DMS53 treated with DMSO at 0.1 percent for 48 hours (cell line): ENCODE results near the gene GPR135.
"Not testable (repeated sequence)": the region's sequence is repeated elsewhere in the genome, so short reads cannot be mapped to it uniquely, and the experiment has no call there.

ENCODE experiments used
- DNase-seq: peaks from one replicate; lab custom pipeline; 2025; ENCODE audit not compliant: unreplicated experiment; lab: John Stamatoyannopoulos, UW

GPR135 gene

DNA sequence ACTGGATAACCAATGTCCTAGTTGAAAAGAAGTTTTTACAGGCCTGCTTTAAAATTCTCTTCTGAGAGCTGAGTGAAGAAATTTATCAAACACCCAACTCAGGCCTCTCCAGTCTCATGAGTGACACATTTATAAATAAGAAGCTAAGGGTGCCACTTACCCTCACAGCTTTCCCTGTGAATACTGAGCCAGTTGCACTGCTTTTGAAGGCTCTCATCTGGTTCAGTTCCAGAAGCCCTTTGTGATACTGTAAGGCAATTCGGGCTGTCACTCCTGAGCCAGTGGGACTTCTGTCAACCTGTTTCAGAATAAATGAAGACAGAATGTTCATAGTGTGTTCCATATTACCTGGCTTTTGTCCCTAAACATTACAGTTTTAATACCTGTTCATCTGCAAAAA is 10.5 kb upstream of the GPR135 start:
- no peak for DNase-seq

GRCh38 chr14:59474172-59474571 is 9.0 kb upstream of the GPR135 start:
- no peak for DNase-seq

DNA sequence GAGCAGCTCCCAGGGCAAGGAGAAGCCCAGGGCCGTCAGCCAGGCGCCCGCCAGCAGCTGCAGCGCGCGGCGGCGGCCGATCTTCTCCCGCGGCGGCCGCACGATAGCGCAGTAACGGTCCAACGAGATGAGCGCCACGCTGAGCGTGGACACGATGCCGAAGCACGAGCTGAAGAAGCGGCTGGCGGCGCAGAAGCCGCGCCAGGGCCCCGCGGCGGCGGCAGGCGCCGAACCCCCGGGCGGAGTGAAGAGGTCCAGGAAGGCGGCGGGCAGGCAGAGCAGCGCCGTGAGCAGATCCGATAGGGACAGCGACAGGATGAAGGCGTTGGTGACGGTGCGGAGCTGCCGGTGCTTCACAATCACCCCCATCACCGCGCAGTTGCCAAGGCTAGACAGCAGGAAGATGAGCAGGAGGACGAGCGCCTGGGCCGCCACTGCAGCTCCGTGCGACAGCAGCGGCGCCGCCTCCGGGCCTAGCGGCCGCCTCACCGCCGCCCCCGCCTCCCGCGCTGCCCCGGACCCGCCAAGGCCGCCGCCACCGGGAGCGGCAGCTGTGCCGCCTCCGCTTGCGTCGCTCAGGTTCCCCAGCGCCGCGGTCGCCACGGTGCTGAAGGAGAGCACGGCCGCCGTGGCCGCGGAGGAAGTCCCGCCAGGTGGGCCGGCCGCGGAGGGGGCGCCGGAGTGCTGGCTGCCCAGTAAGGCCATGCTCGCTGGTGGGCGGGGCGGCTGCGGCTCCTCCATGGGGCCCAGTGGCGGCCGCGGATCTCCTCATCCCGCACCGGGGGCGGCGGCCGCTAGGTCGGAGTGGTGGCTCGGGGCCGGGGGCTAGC is 479 bp downstream of the GPR135 start:
- DNase-seq: peak; percentile 34

- DNase-seq: no peak
Observed at GRCh38 chr14:59463787-59464485, 1.2 kb downstream of the GPR135 start.

DNA sequence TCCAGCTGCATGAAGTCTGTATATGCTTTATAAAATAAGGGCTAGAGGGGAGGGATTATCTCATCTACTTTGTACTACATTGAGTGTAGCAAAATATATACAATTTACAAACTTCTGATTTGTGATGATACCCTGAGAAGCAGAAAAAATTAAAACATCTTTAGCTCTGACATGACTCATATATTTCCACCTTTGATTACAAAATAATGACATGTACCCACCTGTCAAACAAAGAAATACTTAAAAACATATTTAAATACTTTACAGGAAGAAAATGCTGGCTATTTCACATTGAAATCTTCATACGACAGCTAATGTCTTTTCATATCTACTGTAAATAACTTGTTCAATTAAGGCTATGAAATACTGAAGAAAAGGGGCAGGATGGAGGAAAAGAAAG is 3.3 kb downstream of the GPR135 start:
- no peak for DNase-seq

GRCh38 chr14:59460378-59460777 is 4.8 kb downstream of the GPR135 start:
- DNase-seq: no peak

DNA sequence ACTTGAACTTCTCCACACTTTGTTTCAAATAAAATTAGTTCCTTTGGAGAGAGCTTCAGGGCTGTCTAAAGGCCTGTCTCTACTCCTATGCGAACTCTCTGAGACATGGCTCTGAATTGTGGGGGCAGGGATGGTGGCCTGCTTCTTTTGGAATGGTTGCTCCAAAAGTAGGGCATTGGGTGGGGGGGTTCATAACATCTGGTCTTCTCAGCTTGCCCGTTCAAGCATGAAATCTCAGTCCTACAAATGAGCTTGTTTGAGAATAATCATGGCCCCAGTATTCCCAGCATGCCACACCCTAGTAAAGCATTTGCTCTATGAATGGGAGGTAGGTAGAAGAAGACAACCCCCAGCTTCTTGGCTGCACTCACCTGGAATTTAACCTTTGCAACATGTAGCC is 6.7 kb downstream of the GPR135 start:
- no peak for DNase-seq

DNA sequence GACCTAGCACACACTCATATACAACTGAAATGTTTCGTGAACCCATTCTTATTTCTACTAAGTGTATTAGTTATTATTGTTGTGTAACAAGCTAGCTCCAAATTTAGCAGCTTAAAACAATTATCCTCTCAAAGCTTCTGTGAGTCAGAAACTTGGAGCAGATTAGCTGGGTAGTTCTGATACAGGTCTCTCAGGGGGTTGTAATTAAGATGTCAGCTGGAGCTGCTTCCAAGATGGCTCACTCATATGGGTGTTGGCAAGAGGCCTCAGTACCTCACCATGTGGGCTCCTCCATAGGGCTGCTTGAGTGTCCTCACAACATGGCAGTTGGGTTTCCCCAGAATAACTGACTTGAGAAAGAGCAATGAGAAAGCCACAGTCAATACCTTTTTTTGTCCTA is 9.8 kb downstream of the GPR135 start:
- DNase-seq: no peak

DNA sequence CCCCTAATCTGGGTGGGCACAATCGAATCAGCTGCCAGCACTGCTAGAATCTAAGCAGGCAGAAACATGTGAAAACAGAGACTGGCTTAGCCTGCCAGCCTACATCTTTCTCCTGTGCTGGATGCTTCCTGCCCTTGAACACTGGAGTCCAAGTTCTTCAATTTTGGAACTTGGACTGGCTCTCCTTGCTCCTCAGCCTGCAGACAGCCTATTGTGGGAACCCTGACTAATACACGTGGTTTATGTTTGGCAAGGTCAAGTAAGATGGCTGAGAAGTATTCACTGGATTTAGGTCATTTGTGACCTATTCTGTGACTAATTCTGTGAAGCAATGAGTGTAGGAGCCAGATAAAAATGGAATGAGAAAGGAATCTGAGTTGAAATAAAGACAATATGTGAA is 11.0 kb downstream of the GPR135 start:
- no peak for DNase-seq

DNA sequence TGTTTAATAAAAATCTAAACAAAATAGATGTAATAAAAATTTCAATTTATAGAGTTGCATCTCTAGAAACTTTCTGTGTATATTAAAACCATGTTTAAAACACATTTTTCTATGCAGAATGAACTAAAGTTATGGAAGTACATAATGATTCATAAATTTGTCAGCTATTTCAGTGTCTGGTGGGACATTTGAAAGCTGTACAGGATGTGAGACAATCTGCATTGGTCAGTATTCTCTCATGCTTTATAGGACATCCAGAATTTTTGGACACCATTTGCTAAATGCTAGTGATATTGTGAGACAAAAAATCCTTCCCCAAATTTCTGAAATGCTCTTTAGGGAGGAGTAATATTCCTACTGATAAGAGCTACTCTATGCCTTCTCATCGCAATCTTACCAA is 13.3 kb downstream of the GPR135 start:
- no peak for DNase-seq

DNA sequence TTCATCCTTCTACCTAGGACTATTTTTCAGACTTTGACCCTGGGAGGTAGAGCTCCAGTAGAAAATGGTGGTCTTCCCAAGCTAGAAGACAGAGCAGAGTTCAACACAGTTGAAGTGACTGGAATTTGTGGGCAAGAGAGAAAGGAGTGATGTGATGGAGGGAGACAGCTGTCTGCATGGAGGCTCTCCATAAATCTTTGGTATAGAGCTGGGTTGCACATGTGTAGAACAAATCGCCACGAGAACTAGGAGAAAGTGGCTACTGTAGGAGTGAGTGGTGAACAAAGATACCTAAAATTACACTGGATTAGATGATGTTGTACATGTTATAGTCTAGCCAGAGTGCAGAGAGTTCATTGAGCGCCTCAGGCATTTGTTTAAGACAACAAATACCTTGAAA is 14.5 kb downstream of the GPR135 start:
- DNase-seq: no peak

- not testable (repeated sequence) for DNase-seq
Observed at GRCh38 chr14:59448673-59449072, 16.5 kb downstream of the GPR135 start.

DNA sequence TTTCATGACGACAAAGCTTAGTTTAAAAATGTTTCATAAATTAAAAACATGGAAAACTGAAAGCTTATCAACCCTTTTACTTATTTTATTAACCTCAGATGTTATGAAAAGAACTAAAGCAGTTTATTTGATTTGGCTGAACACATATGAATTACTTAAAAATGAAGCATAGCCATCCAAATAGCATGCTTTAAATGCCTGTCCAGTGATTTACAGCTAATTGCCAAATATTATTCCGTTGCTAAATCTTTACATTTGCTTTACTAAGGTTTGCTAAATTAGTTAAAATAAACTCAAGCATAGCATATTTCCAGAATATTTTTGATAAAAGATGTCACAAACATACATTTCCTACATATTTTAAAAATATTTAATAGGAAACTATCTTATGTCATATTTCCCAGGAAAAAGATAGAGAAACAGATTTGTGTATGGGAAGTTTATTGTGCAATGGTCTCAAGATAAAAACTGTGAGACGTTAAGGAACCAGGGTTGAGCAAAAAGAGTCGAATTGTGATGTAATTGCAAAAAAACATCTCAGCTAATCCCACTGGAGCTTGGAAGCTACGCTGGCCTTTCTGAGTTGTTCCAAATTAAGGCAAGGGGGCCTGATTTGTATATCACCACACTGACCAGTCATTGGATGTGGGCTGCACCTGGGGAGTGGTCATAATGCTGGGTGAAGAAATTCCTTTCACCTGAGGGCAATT is 25.8 kb downstream of the GPR135 start:
- DNase-seq: no peak

- DNase-seq: no peak
Observed at GRCh38 chr14:59438195-59438647, 27.0 kb downstream of the GPR135 start.

DNA sequence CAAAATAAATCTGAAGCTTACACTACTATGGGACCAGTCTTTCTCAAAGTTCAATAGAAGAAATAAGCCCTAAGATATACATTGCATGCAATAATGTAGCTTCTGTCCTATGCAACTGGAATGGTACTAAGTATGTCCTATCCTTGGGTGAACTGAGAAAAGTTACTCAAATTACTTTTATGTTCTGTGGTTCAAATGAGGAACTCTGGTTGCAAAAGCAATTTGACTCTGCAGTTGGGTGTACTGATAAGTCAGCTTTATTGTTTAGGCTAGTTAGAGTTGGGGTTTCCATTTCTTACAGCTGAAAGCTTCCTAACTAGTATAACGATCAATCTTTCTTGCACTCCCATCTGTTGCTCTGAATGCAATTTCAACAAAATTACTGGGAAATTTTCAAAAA is 29.2 kb downstream of the GPR135 start:
- no peak for DNase-seq

DNA sequence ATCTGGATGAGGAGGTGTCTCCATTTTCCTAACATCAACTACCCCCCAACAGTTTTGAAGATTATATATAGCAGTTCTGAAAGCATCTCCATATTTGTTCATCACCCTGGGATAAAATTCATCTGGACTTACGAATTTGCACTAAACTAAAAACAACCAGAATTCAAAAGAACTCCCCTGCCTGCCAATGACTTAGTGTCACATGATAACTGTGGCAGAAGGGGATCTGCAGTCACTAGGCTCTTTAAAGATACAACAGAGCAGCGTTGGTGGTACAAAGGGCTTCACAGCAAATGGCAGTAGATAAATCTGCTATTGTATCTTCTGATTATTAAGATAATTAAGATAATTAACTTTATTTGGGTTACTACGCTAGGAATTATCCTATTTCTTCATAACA is 30.1 kb downstream of the GPR135 start:
- DNase-seq: no peak

DNA sequence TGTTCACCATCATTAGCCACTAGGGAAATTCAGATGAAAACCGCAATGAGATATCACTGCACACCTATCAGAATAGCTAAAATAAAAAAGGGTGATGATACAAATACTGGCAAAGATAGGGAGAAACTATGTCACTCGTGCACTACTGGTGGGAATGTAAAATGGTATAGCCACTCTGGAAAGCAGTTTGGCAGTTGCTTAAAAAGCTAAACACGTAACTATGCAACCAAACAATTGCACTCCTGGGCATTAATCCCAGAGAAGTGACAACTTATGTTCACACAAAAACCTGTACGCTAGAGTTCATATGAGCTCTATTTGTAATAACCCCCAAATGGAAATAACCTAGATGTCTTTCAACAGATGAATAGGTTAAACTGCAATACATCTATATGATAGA is 35.4 kb downstream of the GPR135 start:
- DNase-seq: no peak

GRCh38 chr14:59428581-59429012 is 36.6 kb downstream of the GPR135 start:
- no peak for DNase-seq

DNA sequence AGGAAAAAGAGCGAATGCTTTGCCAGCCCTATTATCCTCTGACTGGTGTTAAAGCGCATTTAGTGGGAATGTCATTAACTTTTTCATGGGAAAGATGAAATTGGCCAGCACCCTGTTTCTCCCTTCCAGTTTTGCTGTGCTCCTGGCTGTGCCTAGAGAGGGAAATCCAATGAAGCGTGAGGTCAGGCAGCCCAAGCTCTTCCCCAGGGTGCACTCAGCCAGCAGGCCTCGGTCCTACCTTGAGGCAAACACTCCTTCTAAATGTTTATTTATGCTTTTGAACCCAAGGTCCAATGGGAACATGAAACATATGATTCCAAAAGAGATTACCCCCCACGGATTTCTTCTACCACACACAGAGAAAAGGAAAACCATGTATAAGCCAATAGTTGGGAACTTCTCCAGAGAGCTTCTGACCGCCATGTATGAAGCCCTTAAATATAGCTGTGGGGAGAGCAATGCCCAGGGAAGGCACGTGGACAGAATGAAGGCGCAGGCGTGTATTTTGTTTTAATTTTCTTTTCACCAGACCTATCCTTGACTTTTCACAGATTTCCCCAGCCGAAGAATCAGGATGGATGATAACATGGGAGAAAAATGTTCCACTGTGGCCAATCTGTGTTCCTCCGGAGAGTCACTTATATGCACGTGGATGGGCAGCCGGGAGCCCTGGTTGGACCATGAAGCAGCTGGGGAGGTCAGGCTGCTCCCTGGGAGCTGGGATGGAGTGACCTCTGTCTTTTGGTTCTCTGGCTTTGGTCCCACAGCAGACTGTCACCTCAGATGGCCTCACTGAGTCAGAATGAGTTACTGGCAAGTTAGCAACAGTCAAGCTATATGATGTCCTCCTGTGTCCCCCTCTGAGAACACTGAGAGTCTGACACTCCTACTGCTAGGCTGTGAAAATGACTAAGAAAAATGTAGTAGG is 37.3 kb downstream of the GPR135 start:
- no peak for DNase-seq

DNA sequence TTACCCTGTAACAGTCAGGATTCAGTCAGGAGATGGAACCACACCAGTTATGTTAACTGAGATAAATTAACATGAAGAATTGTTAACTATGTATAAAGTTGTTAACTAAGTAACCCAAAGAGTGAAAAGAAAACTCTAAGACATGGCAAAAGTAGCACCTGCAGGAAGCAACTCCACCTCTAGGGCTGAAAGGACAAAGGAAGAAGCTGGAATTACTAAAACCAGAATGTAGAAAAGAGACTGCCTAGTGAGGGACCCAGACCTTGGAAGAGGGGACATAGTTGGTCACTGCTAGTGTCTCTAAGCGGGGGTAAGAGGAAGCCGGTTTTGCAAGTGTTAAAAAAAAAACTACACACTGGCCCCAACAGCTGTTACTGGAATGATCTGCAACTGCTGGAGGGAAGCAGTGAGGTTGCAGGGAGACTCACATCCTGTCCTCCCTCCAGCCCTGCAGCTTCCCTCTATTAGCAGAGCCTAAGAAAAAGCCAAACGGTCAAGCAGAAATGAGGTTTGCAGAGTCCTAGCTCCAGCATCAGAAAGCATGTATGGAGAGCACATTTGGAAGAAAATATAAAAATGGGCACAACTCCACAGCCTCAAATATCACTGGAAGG is 39.8 kb downstream of the GPR135 start:
- no peak for DNase-seq
